HEK293T (cell line): ENCODE measurements around the gene POLR2F.

Experiments
- CTBP1 ChIP-seq: fragments of 450-650 bp; IDR thresholded peaks from 2 replicates; pipeline ENCODE4 v1.6.1; 2016; ENCODE audit warnings: borderline replicate concordance
- ELF4 ChIP-seq: fragments of 450-650 bp; IDR thresholded peaks from 2 replicates; pipeline ENCODE4 v1.6.1; 2017; ENCODE audit warnings: antibody characterized with exemption
- FOXK2 ChIP-seq: fragments of 450-650 bp; IDR thresholded peaks from 2 replicates; pipeline ENCODE4 v1.6.1; 2016; ENCODE audit warnings: mild to moderate bottlenecking
- HDGF ChIP-seq: fragments of 450-650 bp; IDR thresholded peaks from 2 replicates; pipeline ENCODE4 v1.6.1; 2017; ENCODE audit warnings: antibody characterized with exemption, borderline replicate concordance
- LEF1 ChIP-seq: fragments of 450-650 bp; IDR thresholded peaks from 2 replicates; pipeline ENCODE4 v1.6.1; 2017; ENCODE audit warnings: mild to moderate bottlenecking, borderline replicate concordance
- SP1 ChIP-seq: fragments of 450-650 bp; IDR thresholded peaks from 2 replicates; pipeline ENCODE4 v1.6.1; 2017
- SUZ12 ChIP-seq: fragments of 450-650 bp; IDR thresholded peaks from 2 replicates; pipeline ENCODE4 v1.6.1; 2016; ENCODE audit warnings: mild to moderate bottlenecking
- ZNF384 ChIP-seq: fragments of 450-650 bp; IDR thresholded peaks from 2 replicates; pipeline ENCODE4 v1.6.1; 2016

GRCh38 chr22:37930952-37931440, 22.5 kb upstream of the POLR2F start:
- TF ChIP-seq CTBP1 (no peak), SP1 (no peak), SUZ12 (no peak), ZNF384 (no peak), ELF4 (no peak), FOXK2 (no peak), HDGF (no peak), LEF1 (no peak)
